HAP-1 (cell line): ENCODE data around the gene FCHSD1.
A peak's percentile ranks its signal among the peaks of the same experiment; 100 is the strongest.

Source experiments
- DNase-seq, 2 experiments: peaks; one replicate each; pipeline ENCODE4 v3.0.0-alpha.2; 2016 to 2020; ENCODE audit warnings: low spot score in 2 of 2
- H3K27me3 ChIP-seq: fragments of 250-450 bp; sonication (Bioruptor Pico); 2 replicates; pipeline ENCODE4 v1.5.1; 2020; ENCODE audit warnings: low read depth, mild to moderate bottlenecking, moderate library complexity
- H3K36me3 ChIP-seq: fragments of 250-450 bp; sonication (Bioruptor Pico); replicated peaks from 2 replicates; pipeline ENCODE4 v1.5.1; 2020; ENCODE audit warnings: mild to moderate bottlenecking
- H3K4me1 ChIP-seq: fragments of 250-450 bp; sonication (Bioruptor Pico); 2 replicates; pipeline ENCODE4 v1.5.1; 2020; ENCODE audit warnings: mild to moderate bottlenecking
- H3K4me3 ChIP-seq: fragments of 250-450 bp; sonication (Bioruptor Pico); 2 replicates; pipeline ENCODE4 v1.5.1; 2020; ENCODE audit warnings: mild to moderate bottlenecking, moderate library complexity
- H3K9me3 ChIP-seq: fragments of 250-450 bp; sonication (Bioruptor Pico); 2 replicates; pipeline ENCODE4 v1.5.1; 2020; ENCODE audit warnings: mild to moderate bottlenecking, moderate library complexity
- in situ Hi-C: fragments of 300-500 bp; cut with MboI; formaldehyde crosslinking; loops from 3 replicates; pipeline ENCODE4 v1.14.3; 2020; ENCODE audit warnings: low sequenced_read_pairs, inconsistent platforms, mixed read lengths

FCHSD1 gene

DNA sequence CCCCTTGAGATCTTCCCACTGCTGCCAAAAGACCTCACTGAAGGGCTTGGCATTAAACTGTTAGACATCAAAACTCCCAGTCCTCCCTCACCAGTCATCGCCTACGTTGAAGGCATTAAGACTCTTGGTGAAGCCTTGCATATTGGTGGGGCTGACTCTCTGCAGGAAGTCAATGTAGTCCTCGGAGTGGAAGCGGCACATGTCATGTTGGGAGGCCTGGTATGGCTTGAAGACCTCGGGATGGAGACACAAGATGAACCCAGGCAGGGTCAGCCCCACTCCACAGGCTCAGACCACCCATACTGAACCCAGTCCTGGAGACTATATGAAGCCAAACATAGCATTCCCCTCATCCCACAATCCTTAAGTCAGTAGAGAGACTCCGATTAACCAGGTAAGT, 16.5 kb downstream of the FCHSD1 start:
- Histone ChIP-seq H3K9me3 (no peaks in the 10 kb centered on the region), H3K27me3 (no peaks in the 10 kb centered on the region), H3K36me3 (peaks cover 17% of the 10 kb centered on the region), H3K4me1 (peaks cover 13% of the 10 kb centered on the region), H3K4me3 (no peak overlapping the region)
- in situ Hi-C loops: no loop called here
- no peak for DNase-seq

GRCh38 chr5:141633871-141634561, 17.2 kb downstream of the FCHSD1 start:
- Histone ChIP-seq H3K9me3 (no peaks in the 10 kb centered on the region), H3K4me1 (peaks cover 13% of the 10 kb centered on the region), H3K4me3 (no peak overlapping the region), H3K36me3 (peaks cover 24% of the 10 kb centered on the region), H3K27me3 (no peaks in the 10 kb centered on the region)
- in situ Hi-C loops: no loop called here
- DNase-seq: no peak

DNA sequence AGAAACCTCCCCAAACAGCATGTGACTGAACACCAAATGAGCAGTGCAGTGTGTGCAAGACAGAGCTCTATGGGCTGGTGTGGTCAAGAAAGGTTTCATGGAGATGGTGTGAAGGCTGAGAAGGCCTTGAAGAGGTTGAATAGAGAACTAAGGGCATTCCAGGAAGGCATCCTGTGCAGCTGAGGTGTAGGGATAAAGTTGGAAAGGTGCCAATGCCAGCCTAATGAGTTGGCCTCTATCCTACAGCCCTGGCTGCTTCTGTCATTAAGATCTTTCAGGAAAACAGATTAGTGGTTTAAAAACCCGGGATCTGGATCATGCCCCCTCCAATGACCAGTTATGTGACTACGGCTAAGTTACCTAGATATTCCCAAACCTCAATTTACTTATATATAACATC, 18.6 kb downstream of the FCHSD1 start:
- H3K36me3 ChIP-seq: peaks cover 37% of the 10 kb centered on the region
- no peaks in the 10 kb centered on the region for H3K27me3 ChIP-seq
- no peaks in the 10 kb centered on the region for H3K9me3 ChIP-seq
- H3K4me1 ChIP-seq: peaks cover 13% of the 10 kb centered on the region
- no peak for DNase-seq
- H3K4me3 ChIP-seq: no peak overlapping the region
- in situ Hi-C loops: no loop called here

DNA sequence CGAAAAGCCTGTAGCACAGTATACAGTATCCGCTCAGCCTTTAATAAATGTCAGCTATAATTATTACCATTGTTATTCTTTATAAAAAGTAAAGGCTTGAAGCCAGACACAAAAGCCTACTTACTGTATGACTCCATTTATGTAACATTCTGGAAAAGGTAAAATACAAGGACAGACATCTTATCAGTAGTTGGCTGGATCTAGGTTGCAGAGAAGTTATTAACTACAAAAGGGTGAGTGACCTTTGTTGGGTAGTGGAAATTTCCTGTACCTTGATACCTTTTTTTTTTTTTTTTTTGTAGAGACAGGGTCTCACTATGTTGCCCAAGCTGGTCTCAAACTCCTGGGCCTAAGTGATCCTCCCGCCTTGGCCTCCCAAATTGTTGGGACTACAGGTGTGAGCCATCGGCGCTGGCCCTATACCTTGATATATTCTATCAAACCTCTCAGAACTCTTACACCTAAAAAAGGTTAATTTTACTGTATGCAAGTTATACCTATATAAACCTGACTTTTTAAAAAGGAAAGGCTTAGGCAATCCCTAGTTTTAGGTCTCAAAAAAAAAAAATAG, 20.6 kb downstream of the FCHSD1 start:
- Histone ChIP-seq H3K9me3 (no peaks in the 10 kb centered on the region), H3K27me3 (no peaks in the 10 kb centered on the region), H3K4me1 (peaks cover 9% of the 10 kb centered on the region), H3K36me3 (peaks cover 50% of the 10 kb centered on the region), H3K4me3 (no peak overlapping the region)
- in situ Hi-C loops: no loop called here
- no peak for DNase-seq

DNA sequence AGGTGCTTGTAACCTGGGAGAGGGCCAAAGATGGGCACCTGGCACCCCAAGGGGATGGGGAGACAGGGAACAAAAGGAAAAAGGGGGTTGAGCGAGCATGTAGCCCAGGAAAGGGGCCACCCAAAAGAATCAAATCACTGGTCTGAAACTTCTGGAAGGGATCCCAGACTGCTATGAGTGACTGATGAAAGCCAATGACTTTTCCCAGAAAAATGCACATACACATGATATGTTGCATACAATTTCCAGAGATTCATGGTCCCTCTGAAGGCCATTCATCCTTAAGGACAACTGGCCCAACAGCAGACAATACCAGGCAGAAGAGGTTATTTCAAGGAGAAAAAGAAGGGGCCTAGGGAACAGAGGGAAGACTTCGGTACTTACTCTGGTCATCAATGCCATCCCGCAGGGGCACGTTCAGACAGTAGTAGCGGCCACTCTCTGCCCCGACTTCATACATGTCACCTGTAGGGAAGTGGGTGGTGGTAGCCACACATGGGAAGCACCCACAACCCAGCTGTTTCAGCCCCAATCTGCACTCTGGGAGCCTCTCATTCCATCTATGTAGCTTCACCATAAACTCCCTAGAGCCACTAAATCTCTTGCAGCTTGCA, 22.9 kb downstream of the FCHSD1 start:
- Histone ChIP-seq H3K4me3 (no peak overlapping the region), H3K4me1 (no peaks in the 10 kb centered on the region), H3K36me3 (peaks cover 68% of the 10 kb centered on the region), H3K9me3 (no peaks in the 10 kb centered on the region; the same call in 1 of the 2 replicates), H3K27me3 (no peaks in the 10 kb centered on the region)
- in situ Hi-C loops: no loop called here
- no peak for DNase-seq

GRCh38 chr5:141623611-141624010, 27.6 kb downstream of the FCHSD1 start:
- in situ Hi-C loops: no loop called here
- Histone ChIP-seq H3K4me1 (peaks cover 5% of the 10 kb centered on the region), H3K36me3 (peaks cover 70% of the 10 kb centered on the region)

GRCh38 chr5:141623186-141623585, 28.0 kb downstream of the FCHSD1 start:
- H3K9me3 ChIP-seq: no peaks in the 10 kb centered on the region; the same call in 1 of the 2 replicates
- peaks cover 5% of the 10 kb centered on the region for H3K4me1 ChIP-seq
- H3K27me3 ChIP-seq: no peaks in the 10 kb centered on the region
- in situ Hi-C loops: no loop called here
- peaks cover 67% of the 10 kb centered on the region for H3K36me3 ChIP-seq
- H3K4me3 ChIP-seq: no peak overlapping the region
- no peak for DNase-seq

More at GRCh38 chr5:141623611-141624010, 27.6 kb downstream of the FCHSD1 start:
- no peak overlapping the region for H3K4me3 ChIP-seq
- no peaks in the 10 kb centered on the region for H3K27me3 ChIP-seq
- DNase-seq: no peak
- H3K9me3 ChIP-seq: no peaks in the 10 kb centered on the region; the same call in 1 of the 2 replicates

GRCh38 chr5:141618804-141619554, 32.2 kb downstream of the FCHSD1 start, which contains the start of gene DIAPH1:
TSS of gene DIAPH1 (minus strand) at chr5:141619000. CDS start at chr5:141618914, 86 bp downstream.
- Histone ChIP-seq H3K4me3 (peak within 1 kb of the TSS; percentile 95), H3K36me3 (peaks cover 37% of the 10 kb centered on the region), H3K9me3 (no peaks in the 10 kb centered on the region), H3K4me1 (peaks cover 24% of the 10 kb centered on the region), H3K27me3 (no peaks in the 10 kb centered on the region)
- in situ Hi-C loops: no loop called here
- DNase-seq: peak; percentile 92 to 98

GRCh38 chr5:141618030-141618803, 33.0 kb downstream of the FCHSD1 start:
- in situ Hi-C loops: no loop called here
- Histone ChIP-seq H3K36me3 (peaks cover 31% of the 10 kb centered on the region), H3K4me3 (peak overlapping the region; percentile 95), H3K9me3 (no peaks in the 10 kb centered on the region), H3K4me1 (peaks cover 26% of the 10 kb centered on the region), H3K27me3 (no peaks in the 10 kb centered on the region)
- peak; percentile 40 to 81 for DNase-seq

DNA sequence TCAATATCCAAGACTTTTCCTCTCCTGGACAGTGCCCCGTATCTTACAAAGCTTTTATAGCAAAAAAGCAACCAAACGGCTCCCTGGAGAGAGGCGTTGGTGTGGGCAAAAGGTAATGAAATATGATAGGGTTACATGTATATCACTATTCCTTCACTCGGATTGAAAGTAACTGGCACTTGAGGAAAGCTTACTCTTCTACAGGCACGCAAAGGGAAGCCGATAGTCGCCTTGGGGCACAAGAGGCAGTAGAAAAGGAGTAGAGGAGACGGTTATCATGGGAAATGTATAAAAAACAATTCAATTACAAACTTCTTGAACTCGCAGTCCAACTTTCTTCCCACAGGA, 33.6 kb downstream of the FCHSD1 start:
- in situ Hi-C loops: no loop called here
- H3K36me3 ChIP-seq: peaks cover 25% of the 10 kb centered on the region
- DNase-seq: peak; percentile 31 to 40
- peaks cover 28% of the 10 kb centered on the region for H3K4me1 ChIP-seq
- H3K9me3 ChIP-seq: no peaks in the 10 kb centered on the region
- H3K4me3 ChIP-seq: peak overlapping the region; percentile 95
- H3K27me3 ChIP-seq: no peaks in the 10 kb centered on the region

GRCh38 chr5:141617128-141617527, 34.1 kb downstream of the FCHSD1 start:
- peaks cover 24% of the 10 kb centered on the region for H3K36me3 ChIP-seq
- peak overlapping the region; percentile 95 for H3K4me3 ChIP-seq
- peaks cover 28% of the 10 kb centered on the region for H3K4me1 ChIP-seq
- no peaks in the 10 kb centered on the region for H3K9me3 ChIP-seq
- no peaks in the 10 kb centered on the region for H3K27me3 ChIP-seq
- in situ Hi-C loops: no loop called here
- no peak for DNase-seq

GRCh38 chr5:141615991-141616720, 35.1 kb downstream of the FCHSD1 start:
- no peaks in the 10 kb centered on the region for H3K27me3 ChIP-seq
- peaks cover 28% of the 10 kb centered on the region for H3K4me1 ChIP-seq
- no peak for DNase-seq
- H3K36me3 ChIP-seq: peaks cover 17% of the 10 kb centered on the region
- peak overlapping the region; percentile 9 for H3K4me3 ChIP-seq
- no peaks in the 10 kb centered on the region for H3K9me3 ChIP-seq
- in situ Hi-C loops: no loop called here

GRCh38 chr5:141613344-141613743, 37.9 kb downstream of the FCHSD1 start:
- Histone ChIP-seq H3K9me3 (no peaks in the 10 kb centered on the region), H3K27me3 (no peaks in the 10 kb centered on the region), H3K36me3 (no peaks in the 10 kb centered on the region; the same call in none of the 2 replicates), H3K4me1 (peaks cover 23% of the 10 kb centered on the region), H3K4me3 (no peak overlapping the region)
- no peak for DNase-seq
- in situ Hi-C loops: no loop called here
